Measurements from ENCODE around the gene NGDN. TPM values are rescaled to one million over a fixed set of nuclear protein-coding genes. Genes with fewer than 3 reads are reported as not detected.

Gene NGDN
- total and polyA plus RNA-seq, 4 donors, result 18.2 to 26.9 (median 22.9) TPM

DNA sequence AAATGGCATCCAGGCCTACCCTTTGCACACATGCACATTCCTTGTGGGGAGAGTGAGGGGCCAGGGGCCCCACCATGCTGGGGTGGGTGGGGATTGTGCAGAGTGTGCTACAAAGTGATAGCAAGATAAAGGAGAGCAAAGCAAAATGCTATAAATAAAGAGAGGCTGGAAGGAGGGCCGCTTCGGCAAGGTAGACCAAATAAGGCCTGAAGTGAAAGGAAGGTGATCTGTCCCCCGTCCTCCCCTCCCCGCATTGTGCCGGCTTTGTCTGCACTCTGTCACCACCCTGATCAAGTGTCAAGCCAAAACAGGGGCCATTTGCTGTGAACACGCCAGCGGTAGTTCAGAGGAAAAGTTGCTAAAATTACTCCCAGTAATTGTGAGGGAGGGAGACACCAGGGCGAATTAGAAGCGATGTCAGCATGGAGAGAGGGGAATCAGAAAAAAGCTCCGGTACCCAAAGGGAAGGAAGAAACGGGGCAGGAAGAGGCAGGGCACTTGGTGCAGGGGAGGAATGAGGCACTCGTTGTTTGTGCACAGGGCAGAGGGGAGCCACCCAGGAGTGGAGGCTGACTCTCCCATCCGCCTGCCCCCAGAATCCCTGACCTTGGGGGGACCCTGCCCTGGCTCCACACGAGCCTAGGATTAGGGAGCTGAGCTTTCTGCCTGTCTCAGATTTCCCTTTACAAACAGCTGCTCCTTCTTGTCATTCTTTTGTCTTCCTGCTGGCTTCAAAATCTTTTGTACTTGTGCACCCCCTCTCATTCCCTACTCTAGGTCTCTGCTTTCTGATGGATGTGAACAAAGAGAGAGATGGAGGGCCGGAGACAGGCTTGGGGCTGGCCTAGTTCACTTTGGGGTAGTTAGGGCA is 31.2 kb upstream of the NGDN start (continued):
- TF ChIP-seq, protein P1, sequence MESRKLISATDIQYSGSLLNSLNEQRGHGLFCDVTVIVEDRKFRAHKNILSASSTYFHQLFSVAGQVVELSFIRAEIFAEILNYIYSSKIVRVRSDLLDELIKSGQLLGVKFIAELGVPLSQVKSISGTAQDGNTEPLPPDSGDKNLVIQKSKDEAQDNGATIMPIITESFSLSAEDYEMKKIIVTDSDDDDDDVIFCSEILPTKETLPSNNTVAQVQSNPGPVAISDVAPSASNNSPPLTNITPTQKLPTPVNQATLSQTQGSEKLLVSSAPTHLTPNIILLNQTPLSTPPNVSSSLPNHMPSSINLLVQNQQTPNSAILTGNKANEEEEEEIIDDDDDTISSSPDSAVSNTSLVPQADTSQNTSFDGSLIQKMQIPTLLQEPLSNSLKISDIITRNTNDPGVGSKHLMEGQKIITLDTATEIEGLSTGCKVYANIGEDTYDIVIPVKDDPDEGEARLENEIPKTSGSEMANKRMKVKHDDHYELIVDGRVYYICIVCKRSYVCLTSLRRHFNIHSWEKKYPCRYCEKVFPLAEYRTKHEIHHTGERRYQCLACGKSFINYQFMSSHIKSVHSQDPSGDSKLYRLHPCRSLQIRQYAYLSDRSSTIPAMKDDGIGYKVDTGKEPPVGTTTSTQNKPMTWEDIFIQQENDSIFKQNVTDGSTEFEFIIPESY (IDR thresholded peaks at IDR 0.05), result no peak
- no peak for TF ChIP-seq SP1 (IDR thresholded peaks at IDR 0.05)
- no peak for TF ChIP-seq TAF1 (conservative IDR thresholded peaks at IDR 0.05)
- TF ChIP-seq ATF3 (IDR thresholded peaks at IDR 0.05), result no peak
- TF ChIP-seq FOXA1 (IDR thresholded peaks at IDR 0.05), result no peak
- TF ChIP-seq FOXA2 (IDR thresholded peaks at IDR 0.05), result no peak
- no peak for TF ChIP-seq RXRA (IDR thresholded peaks at IDR 0.05)
- TF ChIP-seq RAD21 (IDR thresholded peaks at IDR 0.05), result no peak

DNA sequence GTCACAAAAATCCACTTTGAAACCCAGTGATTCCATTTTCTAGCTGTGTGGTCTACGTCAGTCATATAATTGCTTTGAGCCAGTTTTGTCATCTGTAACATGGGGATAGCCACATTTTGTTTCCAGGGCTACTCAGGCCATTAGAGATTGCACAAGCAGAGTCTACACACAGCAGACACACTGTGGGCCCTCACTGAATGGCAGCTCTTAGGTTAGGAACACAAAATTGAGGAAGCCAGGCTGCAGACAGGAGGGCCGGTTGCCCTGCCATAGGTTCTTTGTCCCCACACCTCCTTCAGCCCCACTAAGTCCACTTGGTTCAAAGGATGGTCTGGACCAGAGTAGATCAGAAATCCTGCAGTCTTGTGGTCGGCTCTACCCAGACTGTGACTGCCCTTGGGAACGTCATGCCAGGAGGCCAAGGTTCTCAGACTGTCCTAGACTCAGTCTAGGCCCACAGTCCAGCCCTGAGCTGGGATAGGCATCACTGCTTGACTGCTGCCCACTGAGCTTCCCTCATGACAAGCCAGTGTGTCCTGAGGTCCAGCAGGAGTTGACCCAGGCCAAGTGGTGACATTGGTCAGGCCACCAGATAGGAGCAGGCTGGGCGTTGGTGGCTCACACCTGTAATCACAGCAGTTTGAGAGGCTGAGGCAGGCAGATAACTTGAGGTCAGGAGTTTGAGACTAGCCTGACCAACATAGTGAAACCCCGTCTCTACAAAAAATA is 30.2 kb upstream of the NGDN start:
- Histone ChIP-seq H3K4me3 (ENCODE audit: low read depth in 1 of 3, low read length in 3 of 3) (no peak overlapping the region), H3K27ac (ENCODE audit: low read depth in 1 of 2, low read length in 2 of 2) (no peak overlapping the region), H3K9ac (ENCODE audit: low read depth in 1 of 2, low read length in 2 of 2) (no peak overlapping the region), H3K9me3 (ENCODE audit: control insufficient read depth in 4 of 4, low read length in 3 of 4) (no peaks in the 10 kb centered on the region), H3K4me1 (ENCODE audit: control insufficient read depth in 4 of 4, insufficient read depth in 4 of 4, low read length in 3 of 4) (no peaks in the 10 kb centered on the region), H3K36me3 (ENCODE audit: control insufficient read depth in 4 of 4, insufficient read depth in 3 of 4, low read depth in 1 of 4, low read length in 3 of 4) (no peaks in the 10 kb centered on the region), H3K27me3 (ENCODE audit: control insufficient read depth in 4 of 4, insufficient read depth in 4 of 4, low read length in 3 of 4) (no peaks in the 10 kb centered on the region)
- DNase-seq (ENCODE audit: low spot score), result no peak
- no peak for TF ChIP-seq YY1 (IDR thresholded peaks at IDR 0.05)
- TF ChIP-seq FOXA1 (IDR thresholded peaks at IDR 0.05), result no peak
- no peak for TF ChIP-seq JUND (IDR thresholded peaks at IDR 0.05)
- no peak for TF ChIP-seq HNF4G (IDR thresholded peaks at IDR 0.05)
- TF ChIP-seq FOXA2 (IDR thresholded peaks at IDR 0.05), result no peak
- WGBS, result 82% methylated on average over 6 of the region's 6 CpGs

- TF ChIP-seq YY1 (IDR thresholded peaks at IDR 0.05) (no peak), RAD21 (IDR thresholded peaks at IDR 0.05) (no peak), NR2F2 (IDR thresholded peaks at IDR 0.05) (no peak), HNF4A (conservative IDR thresholded peaks at IDR 0.05) (no peak), EGR1 (IDR thresholded peaks at IDR 0.05; ENCODE audit: low read depth in 2 of 2) (no peak), FOXA2 (IDR thresholded peaks at IDR 0.05) (no peak), GABPA (IDR thresholded peaks at IDR 0.05 in 1 of 2, conservative IDR thresholded peaks at IDR 0.05 in 1 of 2) (no peak)
- TF ChIP-seq, protein P2, sequence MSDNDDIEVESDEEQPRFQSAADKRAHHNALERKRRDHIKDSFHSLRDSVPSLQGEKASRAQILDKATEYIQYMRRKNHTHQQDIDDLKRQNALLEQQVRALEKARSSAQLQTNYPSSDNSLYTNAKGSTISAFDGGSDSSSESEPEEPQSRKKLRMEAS (IDR thresholded peaks at IDR 0.05), result no peak
- TF ChIP-seq, protein P3, sequence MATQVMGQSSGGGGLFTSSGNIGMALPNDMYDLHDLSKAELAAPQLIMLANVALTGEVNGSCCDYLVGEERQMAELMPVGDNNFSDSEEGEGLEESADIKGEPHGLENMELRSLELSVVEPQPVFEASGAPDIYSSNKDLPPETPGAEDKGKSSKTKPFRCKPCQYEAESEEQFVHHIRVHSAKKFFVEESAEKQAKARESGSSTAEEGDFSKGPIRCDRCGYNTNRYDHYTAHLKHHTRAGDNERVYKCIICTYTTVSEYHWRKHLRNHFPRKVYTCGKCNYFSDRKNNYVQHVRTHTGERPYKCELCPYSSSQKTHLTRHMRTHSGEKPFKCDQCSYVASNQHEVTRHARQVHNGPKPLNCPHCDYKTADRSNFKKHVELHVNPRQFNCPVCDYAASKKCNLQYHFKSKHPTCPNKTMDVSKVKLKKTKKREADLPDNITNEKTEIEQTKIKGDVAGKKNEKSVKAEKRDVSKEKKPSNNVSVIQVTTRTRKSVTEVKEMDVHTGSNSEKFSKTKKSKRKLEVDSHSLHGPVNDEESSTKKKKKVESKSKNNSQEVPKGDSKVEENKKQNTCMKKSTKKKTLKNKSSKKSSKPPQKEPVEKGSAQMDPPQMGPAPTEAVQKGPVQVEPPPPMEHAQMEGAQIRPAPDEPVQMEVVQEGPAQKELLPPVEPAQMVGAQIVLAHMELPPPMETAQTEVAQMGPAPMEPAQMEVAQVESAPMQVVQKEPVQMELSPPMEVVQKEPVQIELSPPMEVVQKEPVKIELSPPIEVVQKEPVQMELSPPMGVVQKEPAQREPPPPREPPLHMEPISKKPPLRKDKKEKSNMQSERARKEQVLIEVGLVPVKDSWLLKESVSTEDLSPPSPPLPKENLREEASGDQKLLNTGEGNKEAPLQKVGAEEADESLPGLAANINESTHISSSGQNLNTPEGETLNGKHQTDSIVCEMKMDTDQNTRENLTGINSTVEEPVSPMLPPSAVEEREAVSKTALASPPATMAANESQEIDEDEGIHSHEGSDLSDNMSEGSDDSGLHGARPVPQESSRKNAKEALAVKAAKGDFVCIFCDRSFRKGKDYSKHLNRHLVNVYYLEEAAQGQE (IDR thresholded peaks at IDR 0.05), result no peak
- TF ChIP-seq, protein P4, sequence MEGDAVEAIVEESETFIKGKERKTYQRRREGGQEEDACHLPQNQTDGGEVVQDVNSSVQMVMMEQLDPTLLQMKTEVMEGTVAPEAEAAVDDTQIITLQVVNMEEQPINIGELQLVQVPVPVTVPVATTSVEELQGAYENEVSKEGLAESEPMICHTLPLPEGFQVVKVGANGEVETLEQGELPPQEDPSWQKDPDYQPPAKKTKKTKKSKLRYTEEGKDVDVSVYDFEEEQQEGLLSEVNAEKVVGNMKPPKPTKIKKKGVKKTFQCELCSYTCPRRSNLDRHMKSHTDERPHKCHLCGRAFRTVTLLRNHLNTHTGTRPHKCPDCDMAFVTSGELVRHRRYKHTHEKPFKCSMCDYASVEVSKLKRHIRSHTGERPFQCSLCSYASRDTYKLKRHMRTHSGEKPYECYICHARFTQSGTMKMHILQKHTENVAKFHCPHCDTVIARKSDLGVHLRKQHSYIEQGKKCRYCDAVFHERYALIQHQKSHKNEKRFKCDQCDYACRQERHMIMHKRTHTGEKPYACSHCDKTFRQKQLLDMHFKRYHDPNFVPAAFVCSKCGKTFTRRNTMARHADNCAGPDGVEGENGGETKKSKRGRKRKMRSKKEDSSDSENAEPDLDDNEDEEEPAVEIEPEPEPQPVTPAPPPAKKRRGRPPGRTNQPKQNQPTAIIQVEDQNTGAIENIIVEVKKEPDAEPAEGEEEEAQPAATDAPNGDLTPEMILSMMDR (IDR thresholded peaks at IDR 0.05; ENCODE audit: low read depth, low read length, missing input control), result no peak
- no peaks in the 10 kb centered on the region for H3K4me1 ChIP-seq (ENCODE audit: control insufficient read depth in 4 of 4, insufficient read depth in 4 of 4, low read length in 3 of 4)
- DNase-seq (ENCODE audit: low spot score), result no peak
- H3K9me3 ChIP-seq (ENCODE audit: control insufficient read depth in 4 of 4, low read length in 3 of 4), result no peaks in the 10 kb centered on the region
- H3K36me3 ChIP-seq (ENCODE audit: control insufficient read depth in 4 of 4, insufficient read depth in 3 of 4, low read depth in 1 of 4, low read length in 3 of 4), result no peaks in the 10 kb centered on the region
- H3K9ac ChIP-seq (ENCODE audit: low read depth in 1 of 2, low read length in 2 of 2), result no peak overlapping the region
- 39% methylated on average over 1 of the region's 1 CpG for WGBS
- H3K4me3 ChIP-seq (ENCODE audit: low read depth in 1 of 3, low read length in 3 of 3), result no peak overlapping the region
- no peaks in the 10 kb centered on the region for H3K27me3 ChIP-seq (ENCODE audit: control insufficient read depth in 4 of 4, insufficient read depth in 4 of 4, low read length in 3 of 4)
- H3K27ac ChIP-seq (ENCODE audit: low read depth in 1 of 2, low read length in 2 of 2), result no peak overlapping the region
Observed at GRCh38 chr14:23441076-23441475, 28.4 kb upstream of the NGDN start.

Measured in liver (tissue), 9 donors.